Activated naive CD8-positive, alpha-beta T cell treated with anti-CD3 and anti-CD28 coated beads, Interleukin-2, amount 50 U/mL, for 16 hours (primary cell): ENCODE data around the gene SLC5A12.
"Not testable (repeated sequence)": the region's sequence is repeated elsewhere in the genome, so short reads cannot be mapped to it uniquely, and the experiment has no call there.

Experiments used
- DNase-seq: peaks from one replicate; pipeline ENCODE4 v3.0.0-alpha.2; 2020; ENCODE audit warnings: low read depth, low spot score

The SLC5A12 gene

DNA sequence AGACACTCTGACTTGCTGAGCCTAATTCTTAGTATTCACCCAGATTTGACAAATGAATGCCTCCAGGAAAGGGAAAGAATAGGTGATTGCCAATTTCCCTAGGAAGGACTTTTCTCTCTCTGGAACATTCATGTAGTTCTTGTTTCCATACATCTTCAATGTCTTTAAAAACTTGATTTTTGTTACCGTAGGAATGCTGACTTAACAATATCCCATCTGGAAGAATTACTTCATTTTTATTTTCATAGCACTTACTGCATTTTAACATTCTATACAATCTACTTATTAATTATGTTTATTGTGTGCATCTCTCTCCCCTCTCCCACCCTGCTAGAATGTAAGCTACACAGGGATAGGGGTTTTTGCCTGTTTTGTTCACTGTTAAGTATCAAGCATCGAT lies 66.6 kb downstream of the SLC5A12 start:
- no peak for DNase-seq

DNA sequence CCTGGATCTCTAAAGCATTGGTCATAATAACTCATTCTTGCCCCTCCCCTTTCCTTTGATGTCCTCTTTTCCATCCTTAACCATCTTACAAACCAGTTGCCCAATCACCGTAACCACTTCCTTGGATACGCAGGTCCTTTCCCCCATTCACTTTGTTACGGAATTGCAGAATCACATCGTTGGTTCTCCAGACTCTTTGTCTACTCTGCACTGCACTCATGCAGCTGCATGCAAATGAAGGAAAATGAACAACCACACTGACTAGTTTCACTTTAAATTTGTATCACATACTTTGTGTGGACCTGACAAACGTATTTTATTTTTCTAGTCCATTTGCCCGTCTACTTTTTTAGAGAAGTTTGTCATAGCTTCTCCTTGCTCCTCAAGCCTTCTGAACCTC lies 69.9 kb downstream of the SLC5A12 start:
- no peak for DNase-seq

DNA sequence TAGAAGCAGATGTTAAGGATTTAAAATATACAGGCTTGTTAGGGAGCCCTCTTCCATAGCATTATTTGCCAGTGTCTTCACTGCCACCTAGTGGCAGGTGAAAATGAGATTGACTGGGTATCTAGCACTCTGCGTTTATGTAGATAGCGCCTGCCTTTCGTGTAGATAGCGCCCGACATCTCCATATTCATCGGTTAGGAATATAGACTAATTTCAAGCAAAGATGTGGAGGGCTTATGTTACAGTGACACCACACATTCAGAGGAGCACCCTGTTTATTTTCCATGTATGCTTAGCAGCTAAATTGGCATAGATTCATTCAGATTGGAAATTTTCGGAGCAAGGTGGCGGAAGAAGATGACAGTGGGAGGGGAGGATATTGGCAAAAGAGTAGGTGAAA lies 72.0 kb downstream of the SLC5A12 start:
- no peak for DNase-seq

DNA sequence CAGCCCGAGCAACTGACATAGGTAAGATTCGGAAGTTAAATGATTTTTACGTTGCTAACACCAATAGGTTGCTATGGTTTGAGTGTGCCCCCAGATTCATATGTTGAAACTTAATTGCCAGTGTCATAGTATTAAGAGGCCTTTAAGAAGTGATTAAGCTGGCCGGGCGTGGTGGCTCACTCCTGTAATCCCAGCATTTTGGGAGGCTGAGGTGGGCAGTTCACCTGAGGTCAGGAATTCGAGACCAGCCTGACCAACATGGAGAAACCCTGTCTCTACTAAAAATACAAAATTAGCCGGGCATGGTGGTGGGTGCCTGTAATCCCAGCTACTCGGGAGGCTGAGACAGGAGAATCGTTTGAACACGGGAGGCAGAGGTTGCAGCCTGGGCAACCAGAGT lies 78.5 kb downstream of the SLC5A12 start:
- not testable (repeated sequence) for DNase-seq

DNA sequence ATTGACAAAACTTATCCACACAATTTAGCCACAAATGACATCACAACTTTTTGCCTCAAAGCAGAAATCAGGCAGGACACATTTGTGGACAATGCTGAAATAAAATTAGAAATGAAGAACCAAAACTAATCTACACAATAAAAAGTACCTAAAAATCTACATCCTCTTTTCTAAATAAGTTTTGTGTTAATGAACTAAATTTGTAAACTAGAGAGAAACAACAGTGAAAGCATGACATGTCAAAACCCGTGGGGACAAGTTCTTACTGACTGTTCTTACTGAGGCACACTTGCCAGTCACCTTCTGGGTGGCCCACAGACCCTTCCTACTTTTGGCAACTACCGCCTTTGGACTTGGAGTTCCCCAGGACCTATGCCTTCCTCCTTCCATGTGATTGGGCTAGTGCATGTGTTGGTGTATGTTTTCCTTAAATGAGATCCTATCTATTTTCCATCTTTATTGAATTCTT lies 89.1 kb downstream of the SLC5A12 start:
- no peak for DNase-seq

DNA sequence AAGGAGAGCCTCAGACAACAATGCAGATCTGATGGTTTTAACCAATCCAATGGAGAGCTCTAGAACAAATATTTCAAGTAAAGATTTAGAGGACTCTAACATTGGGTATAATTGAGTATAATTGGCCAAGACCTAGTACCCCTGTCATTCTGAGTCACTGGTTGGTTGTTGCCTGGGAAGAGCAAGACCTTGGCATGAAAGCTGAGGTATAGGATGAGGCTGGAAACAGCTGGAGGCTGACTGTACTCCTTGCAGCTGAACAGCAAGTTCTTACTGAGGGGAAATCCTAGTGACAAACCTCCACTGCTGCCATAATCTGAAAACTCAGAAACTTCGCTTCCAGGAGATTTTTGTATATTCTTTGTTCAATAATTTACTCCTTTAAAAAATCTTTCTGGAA lies 95.5 kb downstream of the SLC5A12 start:
- DNase-seq = no peak

DNA sequence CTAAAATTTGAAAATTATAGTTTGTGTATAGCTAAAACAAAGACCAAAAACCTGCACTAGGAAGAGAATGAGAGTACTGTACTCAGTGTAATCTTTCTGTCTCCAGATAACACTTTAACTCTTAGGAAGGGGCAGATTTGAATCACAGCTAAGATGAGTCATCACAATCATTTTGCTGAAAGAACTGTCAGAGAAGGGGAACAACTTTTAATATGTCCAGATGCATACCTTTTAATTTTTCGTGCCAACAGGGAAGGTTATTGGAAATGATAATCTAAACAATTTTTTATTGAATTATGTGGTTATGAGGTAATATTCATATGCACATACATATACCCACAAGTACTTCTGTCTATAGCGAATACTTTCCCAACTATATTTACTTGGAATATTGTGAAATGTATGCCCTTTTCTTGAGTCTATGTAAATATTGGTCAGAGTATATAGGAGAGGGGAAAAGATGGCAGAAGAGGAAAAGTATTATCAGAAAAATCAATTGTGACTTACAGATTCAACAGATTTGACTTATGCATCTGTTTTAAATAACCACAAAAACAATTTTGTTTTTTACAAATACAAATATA lies 98.7 kb downstream of the SLC5A12 start:
- DNase-seq = no peak

DNA sequence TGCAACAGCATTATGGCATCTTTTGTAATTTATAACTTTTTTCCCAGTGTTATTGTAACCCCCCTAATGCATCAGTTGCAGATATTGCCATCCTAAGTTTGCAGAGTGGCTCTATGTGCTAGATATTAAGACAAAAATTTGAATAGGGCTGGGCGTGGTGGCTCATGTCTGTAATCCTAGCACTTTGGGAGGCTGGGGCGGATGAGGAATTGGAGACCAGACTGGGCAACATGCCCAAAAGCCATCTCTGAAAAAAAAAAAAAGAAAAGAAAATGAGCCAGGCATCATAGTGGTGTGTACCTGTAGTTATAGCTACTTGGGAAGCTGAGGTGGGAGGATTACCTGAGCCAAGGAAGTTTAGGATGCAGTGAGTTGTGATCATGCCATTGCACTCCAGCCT lies 99.7 kb downstream of the SLC5A12 start:
- no peak for DNase-seq

DNA sequence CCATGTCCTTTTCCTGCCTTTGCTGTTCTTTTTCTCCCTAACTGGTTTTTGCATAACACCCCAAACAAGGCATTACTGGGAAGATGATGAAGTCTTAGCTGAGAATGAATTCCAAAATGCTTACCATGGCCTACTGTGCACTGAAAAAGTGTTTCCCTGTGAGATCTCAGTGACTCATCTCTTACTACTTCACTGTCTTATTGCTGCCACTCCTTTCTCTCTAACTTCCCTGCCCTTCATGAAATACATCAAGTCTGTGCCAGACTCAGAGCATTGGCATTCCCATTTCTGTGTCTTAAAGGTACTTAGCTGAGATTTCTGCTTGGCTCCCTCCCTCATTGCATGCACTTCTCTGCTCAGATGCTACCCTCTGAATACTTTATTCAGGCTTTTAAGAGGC lies 100.7 kb downstream of the SLC5A12 start:
- DNase-seq = no peak

DNA sequence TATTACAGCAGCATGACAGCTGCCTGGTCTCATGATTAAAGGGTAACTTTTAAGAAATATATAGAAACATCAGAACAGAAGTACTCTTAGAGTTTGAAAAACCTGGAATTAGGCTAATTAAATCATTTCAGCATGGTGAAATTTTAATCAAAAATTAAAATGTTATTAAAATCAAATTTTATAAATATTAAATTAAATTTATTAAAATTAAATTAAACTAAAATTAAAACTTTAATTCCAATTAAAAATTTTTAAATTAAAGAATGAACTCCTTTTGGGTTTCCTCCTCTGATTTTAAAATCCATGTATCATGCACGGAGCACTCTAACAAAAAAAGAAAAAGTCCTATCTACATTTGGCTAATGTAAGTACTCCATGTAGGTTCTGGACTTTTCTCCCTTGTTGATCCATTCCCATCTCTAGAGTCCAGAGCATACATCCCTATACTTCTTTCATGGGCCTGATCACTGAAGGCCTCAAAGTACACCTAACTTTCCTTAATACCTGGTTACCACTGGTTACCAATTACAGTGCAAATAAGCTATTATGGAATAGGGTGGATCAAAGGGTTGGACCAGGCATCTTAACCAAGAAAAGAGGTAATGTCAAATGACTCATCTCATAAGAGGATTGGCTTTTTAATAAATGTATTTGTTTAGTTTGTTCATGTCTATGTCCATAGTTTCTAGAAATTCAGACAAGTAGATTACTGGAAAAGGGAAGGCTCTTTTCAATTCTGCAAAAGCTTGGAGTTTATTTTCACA lies 101.4 kb downstream of the SLC5A12 start:
- DNase-seq = no peak

DNA sequence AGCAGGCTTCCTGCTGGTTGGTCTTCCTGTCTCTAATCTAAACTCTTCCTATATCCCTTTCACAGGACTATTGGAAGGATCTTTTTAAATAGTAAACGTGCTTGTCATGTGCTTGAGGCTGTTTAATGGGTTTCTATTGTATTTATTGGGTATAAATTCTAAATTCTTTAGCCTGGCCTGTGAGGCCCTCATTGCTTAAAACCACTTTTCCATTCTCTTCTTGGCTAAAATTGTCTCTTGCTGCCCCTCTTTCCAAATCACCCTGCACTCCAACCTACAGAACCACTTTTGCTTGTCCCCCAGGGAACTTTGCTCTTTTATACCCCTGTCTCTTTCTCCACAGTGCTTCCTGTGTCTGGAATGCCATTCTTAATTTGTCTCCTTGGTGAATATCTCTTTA lies 103.4 kb downstream of the SLC5A12 start:
- no peak for DNase-seq
